H1 (cell line): Measurements from ENCODE around the gene FAM98C. TPM values are rescaled to one million over a fixed set of nuclear protein-coding genes. Genes with fewer than 3 reads are reported as not detected.
A peak's percentile ranks its signal among the peaks of the same experiment; 100 is the strongest.

Source experiments
- CTCF ChIA-PET: fragments of 300-600 bp; sonication (Branson Sonifier 250); formaldehyde crosslinking; loops from one replicate; lab custom pipeline; 2021; ENCODE audit not compliant: partially characterized antibody; lab: Charles Lee
- POLR2A ChIA-PET: fragments of 300-600 bp; sonication (Branson Sonifier 250); formaldehyde crosslinking; loops from one replicate; lab custom pipeline; 2021; ENCODE audit warnings: inconsistent platforms; ENCODE audit not compliant: partially characterized antibody; lab: Charles Lee
- DNase-seq, 2 experiments: peaks; one replicate each; pipeline versions ENCODE4 v3.0.0 to v3.0.0-alpha.2; 2010 to 2022; ENCODE audit warnings: low spot score in 2 of 2, low read depth in 1 of 2, mixed read lengths in 1 of 2
- FAIRE-seq: peaks from 2 replicates; lab custom pipeline; 2011; peaks lifted over from hg19 to GRCh38; lab: Jason Lieb, UNC
- H2AFZ ChIP-seq: 2 replicates; pipeline ENCODE4 v1.8.1; 2012; ENCODE audit warnings: low read length, inconsistent platforms
- H2AK5ac ChIP-seq: 2 replicates; pipeline ENCODE4 v1.6.1; 2013; ENCODE audit warnings: low read depth, low read length
- H2BK120ac ChIP-seq: replicated peaks from 2 replicates; pipeline ENCODE3; 2013; ENCODE audit warnings: low read depth, low read length, inconsistent platforms
- H2BK12ac ChIP-seq: 2 replicates; pipeline ENCODE4 v1.6.1; 2013; ENCODE audit warnings: low read depth, low read length
- H2BK15ac ChIP-seq: 2 replicates; pipeline ENCODE4 v1.6.1; 2013; ENCODE audit warnings: low read length
- H2BK20ac ChIP-seq: 2 replicates; pipeline ENCODE4 v1.6.1; 2013; ENCODE audit warnings: low read length
- H2BK5ac ChIP-seq: 2 replicates; pipeline ENCODE4 v1.6.1; 2013; ENCODE audit warnings: low read depth, low read length
- H3K14ac ChIP-seq: 2 replicates; pipeline ENCODE4 v1.6.1; 2013; ENCODE audit warnings: inconsistent platforms; ENCODE audit not compliant: insufficient read length
- H3K18ac ChIP-seq: 2 replicates; pipeline ENCODE4 v1.6.1; 2013; ENCODE audit warnings: low read length; ENCODE audit errors: extremely low read depth
- H3K23ac ChIP-seq: 2 replicates; pipeline ENCODE4 v1.6.1; 2013; ENCODE audit warnings: inconsistent platforms; ENCODE audit not compliant: insufficient read length
- H3K23me2 ChIP-seq: 2 replicates; pipeline ENCODE4 v1.6.1; 2013; ENCODE audit warnings: low read depth, low read length
- H3K27ac ChIP-seq: 2 replicates; pipeline ENCODE4 v1.6.1; 2011; ENCODE audit warnings: low read depth, low read length, inconsistent platforms
- H3K27me3 ChIP-seq, 4 experiments: replicated peaks in 1 of 4; 1 replicate in 1 of 4; 2 replicates in 3 of 4; pipeline versions ENCODE4 v1.6.1 to v1.8.1; 2011 to 2013; ENCODE audit warnings: low read length in 3 of 4, mild to moderate bottlenecking in 3 of 4, inconsistent platforms in 2 of 4, mixed read lengths in 2 of 4, moderate library complexity in 1 of 4; ENCODE audit not compliant: control insufficient read depth in 3 of 4, insufficient read depth in 3 of 4; ENCODE audit errors: extremely low read depth in 1 of 4
- H3K36me3 ChIP-seq, 4 experiments: 2 replicates each; pipeline versions ENCODE4 v1.6.1 to v1.8.1; 2011 to 2013; ENCODE audit warnings: mild to moderate bottlenecking in 4 of 4, low read length in 3 of 4, moderate library complexity in 2 of 4, control low read depth in 1 of 4, inconsistent platforms in 1 of 4; ENCODE audit not compliant: insufficient read depth in 4 of 4, control insufficient read depth in 2 of 4
- H3K4ac ChIP-seq: replicated peaks from 2 replicates; pipeline ENCODE3; 2013; ENCODE audit warnings: low read length, low read depth, mixed read lengths, inconsistent platforms; ENCODE audit not compliant: insufficient read length
- H3K4me1 ChIP-seq, 4 experiments: replicated peaks in 1 of 4; 1 replicate in 1 of 4; 2 replicates in 3 of 4; pipeline versions ENCODE4 v1.6.1 to v1.8.1; 2011 to 2013; ENCODE audit warnings: low read length in 3 of 4, inconsistent platforms in 2 of 4, mixed read lengths in 1 of 4; ENCODE audit not compliant: insufficient read depth in 4 of 4, control insufficient read depth in 3 of 4
- H3K4me2 ChIP-seq, 2 experiments: 2 replicates each; pipeline versions ENCODE4 v1.6.1 to v1.8.1; 2011 to 2013; ENCODE audit warnings: low read depth in 2 of 2, low read length in 2 of 2, control low read depth in 1 of 2, inconsistent platforms in 1 of 2, mild to moderate bottlenecking in 1 of 2; ENCODE audit not compliant: insufficient read depth in 1 of 2
- H3K4me3 ChIP-seq, 4 experiments: fragments of 200-600, 300-600 bp in 1 of 4; sonication (generic), shearing (Covaris generic), sonication (Bioruptor Twin) in 1 of 4; 2 replicates each; pipeline versions ENCODE4 v1.5.1 to v1.8.1; 2011 to 2016; ENCODE audit warnings: low read length in 4 of 4, low read depth in 3 of 4, control low read depth in 2 of 4, inconsistent platforms in 2 of 4, mild to moderate bottlenecking in 2 of 4, mixed read lengths in 1 of 4, moderate library complexity in 1 of 4; ENCODE audit not compliant: insufficient read depth in 2 of 4; ENCODE audit errors: extremely low read depth in 1 of 4
- H3K56ac ChIP-seq: replicated peaks from 2 replicates; pipeline ENCODE3; 2013; ENCODE audit warnings: low read depth, mild to moderate bottlenecking, mixed read lengths, low read length, inconsistent platforms; ENCODE audit not compliant: insufficient read length
- H3K79me1 ChIP-seq: 2 replicates; pipeline ENCODE4 v1.6.1; 2013; ENCODE audit warnings: low read depth, low read length, control low read depth
- H3K79me2 ChIP-seq, 2 experiments: 2 replicates each; pipeline versions ENCODE4 v1.6.1 to v1.8.1; 2012 to 2013; ENCODE audit warnings: low read length in 2 of 2, mild to moderate bottlenecking in 2 of 2, inconsistent platforms in 1 of 2; ENCODE audit not compliant: insufficient read depth in 2 of 2, control insufficient read depth in 1 of 2
- H3K9ac ChIP-seq, 4 experiments: replicated peaks in 1 of 4; 1 replicate in 1 of 4; 2 replicates in 3 of 4; pipeline versions ENCODE4 v1.6.1 to v1.8.1; 2011 to 2013; ENCODE audit warnings: low read depth in 3 of 4, low read length in 3 of 4, control low read depth in 2 of 4, mild to moderate bottlenecking in 2 of 4, moderate library complexity in 2 of 4, inconsistent platforms in 1 of 4; ENCODE audit errors: extremely low read depth in 1 of 4
- H3K9me3 ChIP-seq, 2 experiments: 2 replicates each; pipeline versions ENCODE4 v1.6.1 to v1.8.1; 2012 to 2013; ENCODE audit warnings: mild to moderate bottlenecking in 2 of 2, moderate library complexity in 2 of 2, control low read depth in 1 of 2, inconsistent platforms in 1 of 2, low read depth in 1 of 2, low read length in 1 of 2, mixed read lengths in 1 of 2; ENCODE audit not compliant: insufficient read depth in 2 of 2
- H4K20me1 ChIP-seq, 2 experiments: replicated peaks in 1 of 2; 2 replicates each; pipeline versions ENCODE3 to v1.8.1; 2011 to 2013; ENCODE audit warnings: inconsistent platforms in 2 of 2, low read length in 2 of 2, mild to moderate bottlenecking in 1 of 2; ENCODE audit not compliant: insufficient read depth in 2 of 2, control insufficient read depth in 1 of 2
- H4K5ac ChIP-seq: 2 replicates; pipeline ENCODE4 v1.6.1; 2013; ENCODE audit warnings: low read length, low read depth, mixed read lengths, inconsistent platforms; ENCODE audit not compliant: insufficient read length
- H4K8ac ChIP-seq: 2 replicates; pipeline ENCODE4 v1.8.0; 2013; ENCODE audit warnings: mild to moderate bottlenecking, moderate library complexity, low read length, inconsistent platforms; ENCODE audit not compliant: insufficient read depth; ENCODE audit errors: extremely low read depth
- H4K91ac ChIP-seq: replicated peaks from 2 replicates; pipeline ENCODE3; 2013; ENCODE audit warnings: low read length, mixed read lengths, inconsistent platforms; ENCODE audit not compliant: insufficient read length
- CBX8 ChIP-seq: fragments of 300-800, 300-1000 bp; sonication (generic); IDR thresholded peaks from 2 replicates; pipeline ENCODE4 v1.7.1; 2016; ENCODE audit warnings: low read depth, low read length, borderline replicate concordance
- CTBP2 ChIP-seq: IDR thresholded peaks from 2 replicates; pipeline ENCODE4 v1.7.0; 2011; ENCODE audit warnings: borderline replicate concordance, mild to moderate bottlenecking, moderate library complexity, mixed read lengths, low read length; ENCODE audit not compliant: insufficient read depth, insufficient read length
- HDAC2 ChIP-seq, 2 experiments: fragments of 300-600 bp in 1 of 2; sonication (generic) in 1 of 2; IDR thresholded peaks; 2 replicates each; pipeline ENCODE4 v1.6.1; 2011 to 2012; ENCODE audit warnings: low read depth in 2 of 2, low read length in 2 of 2, mild to moderate bottlenecking in 2 of 2, moderate library complexity in 2 of 2, borderline replicate concordance in 1 of 2, inconsistent platforms in 1 of 2
- KDM5A ChIP-seq: fragments of 200-600 bp; IDR thresholded peaks from 2 replicates; pipeline ENCODE4 v1.7.1; 2012; ENCODE audit warnings: mild to moderate bottlenecking, low read length, inconsistent platforms, mixed read lengths
- MAFK ChIP-seq: IDR thresholded peaks from 2 replicates; pipeline ENCODE4 v1.6.1; 2012; ENCODE audit warnings: low read depth, mild to moderate bottlenecking, improper control_type of control experiment, low read length
- POU5F1 ChIP-seq: IDR thresholded peaks from 2 replicates; pipeline ENCODE4 v1.6.1; 2011; ENCODE audit warnings: low read depth, mild to moderate bottlenecking, low read length, moderate library complexity
- WGBS, 2 experiments: shearing (Covaris generic) in 1 of 2; methylation state at CpG; one replicate each; pipeline versions ENCODE4 v1.1.6 to v1.1.7; 2013 to 2015; ENCODE audit warnings: low lambda C conversion rate in 2 of 2, mixed read lengths in 2 of 2, inconsistent platforms in 1 of 2, low coverage in 1 of 2, missing lambda C conversion rate in 1 of 2; ENCODE audit not compliant: insufficient replicate concordance in 2 of 2, insufficient coverage in 1 of 2, insufficient read length in 1 of 2; ENCODE audit errors: extremely low coverage in 1 of 2, missing lambda C conversion rate in 1 of 2; 5-methylcytosine and 5-hydroxymethylcytosine counted together
- polyA plus RNA-seq, 7 experiments: library from polyadenylated mRNA; depleted of rRNA in 3 of 7; stranded (reverse) in 5 of 7; unstranded in 2 of 7; fragments of >200 nt in 5 of 7; fragments of 200-250 nt in 2 of 7; gene quantifications; 1 replicate in 5 of 7; 2 replicates in 1 of 7; 4 replicates in 1 of 7; pipeline versions ENCODE4 v1.2.1 to v1.2.3, GENCODE V29; 2011 to 2013; ENCODE audit warnings: missing spikeins in 2 of 7, mixed read lengths in 2 of 7
- total RNA-seq: library from RNA; stranded (reverse); fragmentation: NEBNext Ultra II Directional; extraction: Animal tissue kit (Norgen Biotek cat#: 25700); gene quantifications from 2 replicates; pipeline ENCODE4 v1.2.1, GENCODE V29; 2021

FAM98C gene
- total and polyA plus RNA-seq, 2 of the 8 experiments (the other 6 are each of a cell fraction or from before 2014, with no cell fraction given), result 6.1 to 9.4 TPM

DNA sequence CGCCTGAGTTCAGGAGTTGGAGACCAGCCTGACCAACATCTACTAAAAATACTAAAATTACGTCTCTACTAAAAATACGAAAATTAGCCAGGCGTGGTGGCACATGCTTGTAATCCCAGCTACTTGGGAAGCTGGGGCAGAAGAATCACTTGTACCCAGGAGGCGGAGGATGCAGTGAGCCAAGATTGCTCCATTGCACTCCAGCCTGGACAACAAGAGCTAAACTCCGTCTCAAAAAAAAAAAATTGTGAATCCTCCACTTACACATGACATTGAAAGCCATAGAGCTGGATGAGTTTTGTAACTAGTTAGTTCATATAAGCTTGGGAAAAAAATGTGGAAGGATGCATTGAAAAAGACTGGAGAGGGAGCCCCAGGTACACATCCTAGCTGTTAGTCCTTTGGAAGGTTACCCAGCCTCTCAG, 29.0 kb upstream of the FAM98C start:
- Histone ChIP-seq H3K9ac (no peak overlapping the region), H4K5ac (no peak overlapping the region), H3K27me3 (peaks cover 0 to 2% (median 0%) of the 10 kb centered on the region in 4 experiments; a peak in 2 of 7 replicates), H2BK12ac (no peak overlapping the region), H3K36me3 (no peaks in the 10 kb centered on the region; a peak in 2 of 8 replicates), H3K14ac (no peak overlapping the region), H3K79me1 (peaks cover 14% of the 10 kb centered on the region), H4K8ac (no peak overlapping the region), H2BK15ac (no peak overlapping the region)
- POLR2A ChIA-PET, result interaction anchor here (0.7 to 3.8 kb wide), 11 partner anchors 10 to 239 kb away, joined by 3 to 35 read pairs (median 4); partner anchors contain the start of genes CATSPERG, GGN, SPINT2 and SPRED3
- TF ChIP-seq KDM5A, result no peak
- no peak for TF ChIP-seq CTBP2
- no peak for TF ChIP-seq MAFK
- no peak for TF ChIP-seq HDAC2 (IDR thresholded peaks at IDR 0.05; ENCODE audit: borderline replicate concordance in 1 of 2, low read depth in 2 of 2, low read length in 2 of 2)
- no peak for TF ChIP-seq POU5F1
- no peak for TF ChIP-seq CBX8
- TF ChIP-seq, all 59 proteins: peak for 0
- H2BK120ac ChIP-seq, result no peak overlapping the region
- H4K91ac ChIP-seq, result no peak overlapping the region
- no peak overlapping the region for H3K27ac ChIP-seq
- H2AFZ ChIP-seq, result peak overlapping the region; percentile 60; the same call in 1 of the 2 replicates
- H3K4me1 ChIP-seq, result peaks cover 0 to 6% (median 3%) of the 10 kb centered on the region in 4 experiments; a peak in 3 of 7 replicates
- no peak overlapping the region for H3K56ac ChIP-seq
- H4K20me1 ChIP-seq, result peaks cover 0 to 5% of the 10 kb centered on the region in 2 experiments
- H3K4me2 ChIP-seq, result peak overlapping the region; percentile 67 to 100
- H2AK5ac ChIP-seq, result no peak overlapping the region
- H3K9me3 ChIP-seq, result no peaks in the 10 kb centered on the region
- peaks cover 0 to 22% of the 10 kb centered on the region in 2 experiments; a peak in 2 of 4 replicates for H3K79me2 ChIP-seq
- peaks cover 7% of the 10 kb centered on the region; the same call in 1 of the 2 replicates for H3K23me2 ChIP-seq
- no peak overlapping the region for H3K4ac ChIP-seq
- H3K18ac ChIP-seq, result no peak overlapping the region
- H2BK5ac ChIP-seq, result no peak overlapping the region
- DNase-seq (no peak), FAIRE-seq (no peak)
- 73% methylated on average over 6 of the region's 6 CpGs; no CpG with 5 or more reads in 1 of the 2 experiments for WGBS, 2 experiments
- peak overlapping the region; percentile 21 to 88 (median 40); a peak in 6 of 8 replicates for H3K4me3 ChIP-seq
- CTCF ChIA-PET, result interaction anchor here (0.6 to 5.7 kb wide), 15 partner anchors 11 to 527 kb away, joined by 3 to 37 read pairs (median 4); partner anchors contain the start of gene CATSPERG
- H2BK20ac ChIP-seq, result no peak overlapping the region
- no peak overlapping the region for H3K23ac ChIP-seq
